GM10266 (cell line): ENCODE data around the gene ROMO1.

ENCODE experiments used
- DNase-seq: peaks from one replicate; pipeline ENCODE4 v3.0.0; 2012; ENCODE audit errors: extremely low spot score
- TF ChIP-seq, protein P1 (sequence below): IDR thresholded peaks from 2 replicates; pipeline ENCODE4 v1.5.1; 2012; ENCODE audit warnings: mild to moderate bottlenecking, low read depth; ENCODE audit not compliant: control insufficient read depth, insufficient read depth; ENCODE audit errors: missing control alignments

The ROMO1 gene

GRCh38 chr20:35730583-35731468 lies 31.6 kb downstream of the ROMO1 start:
- no peak for DNase-seq
- TF ChIP-seq, protein P1, sequence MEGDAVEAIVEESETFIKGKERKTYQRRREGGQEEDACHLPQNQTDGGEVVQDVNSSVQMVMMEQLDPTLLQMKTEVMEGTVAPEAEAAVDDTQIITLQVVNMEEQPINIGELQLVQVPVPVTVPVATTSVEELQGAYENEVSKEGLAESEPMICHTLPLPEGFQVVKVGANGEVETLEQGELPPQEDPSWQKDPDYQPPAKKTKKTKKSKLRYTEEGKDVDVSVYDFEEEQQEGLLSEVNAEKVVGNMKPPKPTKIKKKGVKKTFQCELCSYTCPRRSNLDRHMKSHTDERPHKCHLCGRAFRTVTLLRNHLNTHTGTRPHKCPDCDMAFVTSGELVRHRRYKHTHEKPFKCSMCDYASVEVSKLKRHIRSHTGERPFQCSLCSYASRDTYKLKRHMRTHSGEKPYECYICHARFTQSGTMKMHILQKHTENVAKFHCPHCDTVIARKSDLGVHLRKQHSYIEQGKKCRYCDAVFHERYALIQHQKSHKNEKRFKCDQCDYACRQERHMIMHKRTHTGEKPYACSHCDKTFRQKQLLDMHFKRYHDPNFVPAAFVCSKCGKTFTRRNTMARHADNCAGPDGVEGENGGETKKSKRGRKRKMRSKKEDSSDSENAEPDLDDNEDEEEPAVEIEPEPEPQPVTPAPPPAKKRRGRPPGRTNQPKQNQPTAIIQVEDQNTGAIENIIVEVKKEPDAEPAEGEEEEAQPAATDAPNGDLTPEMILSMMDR, result no peak

GRCh38 chr20:35731469-35731788 lies 32.2 kb downstream of the ROMO1 start:
- TF ChIP-seq, protein P1, result no peak
- DNase-seq, result no peak

- TF ChIP-seq, protein P1, result no peak
- no peak for DNase-seq
These were observed 32.8 kb downstream of the ROMO1 start for GRCh38 chr20:35731862-35732643.

GRCh38 chr20:35732644-35732982 lies 33.4 kb downstream of the ROMO1 start:
- TF ChIP-seq, protein P1, result no peak
- no peak for DNase-seq

DNA sequence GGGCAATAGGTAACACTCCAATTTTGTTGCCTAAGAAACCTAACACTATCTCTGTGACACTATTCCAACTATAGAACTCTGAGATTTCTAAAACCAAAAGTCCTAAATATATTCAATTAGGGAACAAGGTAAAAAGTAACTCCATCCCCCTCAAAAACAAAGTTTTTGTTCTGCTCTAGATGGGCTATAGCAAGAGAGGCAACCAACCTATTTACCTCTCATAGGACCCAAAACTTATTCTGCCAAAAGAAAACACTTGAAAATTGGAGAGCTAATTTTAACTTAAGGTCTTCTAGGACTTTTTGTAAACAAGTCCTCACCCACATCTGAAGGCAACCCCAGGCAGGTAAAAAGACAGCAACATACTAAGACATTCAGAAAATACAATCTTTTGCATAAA lies 35.2 kb downstream of the ROMO1 start:
- no peak for DNase-seq
- TF ChIP-seq, protein P1, result no peak

- DNase-seq, result no peak
- TF ChIP-seq, protein P1, result no peak
These were observed 35.8 kb downstream of the ROMO1 start for GRCh38 chr20:35734777-35735649.
